ENCODE results near the gene CSK.

The CSK gene

GRCh38 chr15:74800559-74801094 lies 18.7 kb downstream of the CSK start:
- H3K27ac ChIP-seq: peak overlapping the region; percentile 48

DNA sequence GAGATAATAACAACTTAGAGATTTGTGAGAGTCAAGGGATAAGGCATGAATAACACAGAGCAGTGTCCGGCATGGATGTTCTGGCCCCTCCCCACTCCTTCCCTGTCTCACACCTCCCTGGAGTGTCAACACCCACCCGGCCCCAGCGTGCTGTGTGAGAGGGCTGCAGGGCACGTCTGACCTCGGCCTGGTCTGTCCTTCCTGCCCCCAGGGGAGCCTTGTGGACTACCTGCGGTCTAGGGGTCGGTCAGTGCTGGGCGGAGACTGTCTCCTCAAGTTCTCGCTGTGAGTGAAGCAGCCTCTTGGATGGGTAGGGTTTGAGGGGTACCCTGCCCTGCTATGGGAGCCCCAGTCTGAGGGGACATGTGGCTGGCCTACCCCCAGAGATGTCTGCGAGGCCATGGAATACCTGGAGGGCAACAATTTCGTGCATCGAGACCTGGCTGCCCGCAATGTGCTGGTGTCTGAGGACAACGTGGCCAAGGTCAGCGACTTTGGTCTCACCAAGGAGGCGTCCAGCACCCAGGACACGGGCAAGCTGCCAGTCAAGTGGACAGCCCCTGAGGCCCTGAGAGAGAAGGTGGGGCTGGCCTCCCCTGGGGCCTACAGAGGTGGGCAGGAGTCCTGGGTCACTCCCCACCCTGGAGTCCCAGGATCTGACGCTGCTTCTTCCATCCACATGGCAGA lies 19.6 kb downstream of the CSK start:
- no peak overlapping the region for H3K27ac ChIP-seq
- TF ChIP-seq, protein P1, sequence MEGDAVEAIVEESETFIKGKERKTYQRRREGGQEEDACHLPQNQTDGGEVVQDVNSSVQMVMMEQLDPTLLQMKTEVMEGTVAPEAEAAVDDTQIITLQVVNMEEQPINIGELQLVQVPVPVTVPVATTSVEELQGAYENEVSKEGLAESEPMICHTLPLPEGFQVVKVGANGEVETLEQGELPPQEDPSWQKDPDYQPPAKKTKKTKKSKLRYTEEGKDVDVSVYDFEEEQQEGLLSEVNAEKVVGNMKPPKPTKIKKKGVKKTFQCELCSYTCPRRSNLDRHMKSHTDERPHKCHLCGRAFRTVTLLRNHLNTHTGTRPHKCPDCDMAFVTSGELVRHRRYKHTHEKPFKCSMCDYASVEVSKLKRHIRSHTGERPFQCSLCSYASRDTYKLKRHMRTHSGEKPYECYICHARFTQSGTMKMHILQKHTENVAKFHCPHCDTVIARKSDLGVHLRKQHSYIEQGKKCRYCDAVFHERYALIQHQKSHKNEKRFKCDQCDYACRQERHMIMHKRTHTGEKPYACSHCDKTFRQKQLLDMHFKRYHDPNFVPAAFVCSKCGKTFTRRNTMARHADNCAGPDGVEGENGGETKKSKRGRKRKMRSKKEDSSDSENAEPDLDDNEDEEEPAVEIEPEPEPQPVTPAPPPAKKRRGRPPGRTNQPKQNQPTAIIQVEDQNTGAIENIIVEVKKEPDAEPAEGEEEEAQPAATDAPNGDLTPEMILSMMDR (conservative IDR thresholded peaks at IDR 0.05): no peak

More at GRCh38 chr15:74800559-74801094, 18.7 kb downstream of the CSK start:
- TF ChIP-seq, protein P1 (conservative IDR thresholded peaks at IDR 0.05): no peak

DNA sequence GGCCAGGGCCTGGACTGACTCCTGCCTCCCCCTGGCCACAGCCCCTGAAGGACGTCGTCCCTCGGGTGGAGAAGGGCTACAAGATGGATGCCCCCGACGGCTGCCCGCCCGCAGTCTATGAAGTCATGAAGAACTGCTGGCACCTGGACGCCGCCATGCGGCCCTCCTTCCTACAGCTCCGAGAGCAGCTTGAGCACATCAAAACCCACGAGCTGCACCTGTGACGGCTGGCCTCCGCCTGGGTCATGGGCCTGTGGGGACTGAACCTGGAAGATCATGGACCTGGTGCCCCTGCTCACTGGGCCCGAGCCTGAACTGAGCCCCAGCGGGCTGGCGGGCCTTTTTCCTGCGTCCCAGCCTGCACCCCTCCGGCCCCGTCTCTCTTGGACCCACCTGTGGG lies 20.4 kb downstream of the CSK start:
- TF ChIP-seq, protein P1 (conservative IDR thresholded peaks at IDR 0.05): no peak
- H3K27ac ChIP-seq: no peak overlapping the region

DNA sequence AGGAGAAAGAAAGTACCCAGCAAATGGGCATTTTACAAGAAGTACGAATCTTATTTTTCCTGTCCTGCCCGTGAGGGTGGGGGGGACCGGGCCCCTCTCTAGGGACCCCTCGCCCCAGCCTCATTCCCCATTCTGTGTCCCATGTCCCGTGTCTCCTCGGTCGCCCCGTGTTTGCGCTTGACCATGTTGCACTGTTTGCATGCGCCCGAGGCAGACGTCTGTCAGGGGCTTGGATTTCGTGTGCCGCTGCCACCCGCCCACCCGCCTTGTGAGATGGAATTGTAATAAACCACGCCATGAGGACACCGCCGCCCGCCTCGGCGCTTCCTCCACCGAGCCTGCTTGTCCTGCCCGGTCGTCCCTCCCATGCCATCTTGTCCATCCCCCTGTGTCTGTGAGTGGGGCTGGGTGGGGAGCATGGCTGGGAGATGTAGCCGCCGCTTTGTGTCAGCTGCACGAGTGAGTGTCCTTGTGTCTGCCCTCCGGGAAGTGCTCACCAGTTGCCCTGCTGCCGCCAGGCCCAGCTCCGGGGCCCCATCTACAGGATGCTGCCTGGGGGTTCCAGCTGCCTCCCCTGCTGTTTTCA lies 21.1 kb downstream of the CSK start:
- TF ChIP-seq, protein P1 (conservative IDR thresholded peaks at IDR 0.05): no peak
- H3K27ac ChIP-seq: no peak overlapping the region

- TF ChIP-seq, protein P1 (conservative IDR thresholded peaks at IDR 0.05): no peak
- no peak overlapping the region for H3K27ac ChIP-seq
Observed at GRCh38 chr15:74804935-74805334, 23.1 kb downstream of the CSK start.

GRCh38 chr15:74807282-74807681 lies 25.4 kb downstream of the CSK start:
- peak overlapping the region; percentile 38 for H3K27ac ChIP-seq
- TF ChIP-seq, protein P1 (conservative IDR thresholded peaks at IDR 0.05): no peak

DNA sequence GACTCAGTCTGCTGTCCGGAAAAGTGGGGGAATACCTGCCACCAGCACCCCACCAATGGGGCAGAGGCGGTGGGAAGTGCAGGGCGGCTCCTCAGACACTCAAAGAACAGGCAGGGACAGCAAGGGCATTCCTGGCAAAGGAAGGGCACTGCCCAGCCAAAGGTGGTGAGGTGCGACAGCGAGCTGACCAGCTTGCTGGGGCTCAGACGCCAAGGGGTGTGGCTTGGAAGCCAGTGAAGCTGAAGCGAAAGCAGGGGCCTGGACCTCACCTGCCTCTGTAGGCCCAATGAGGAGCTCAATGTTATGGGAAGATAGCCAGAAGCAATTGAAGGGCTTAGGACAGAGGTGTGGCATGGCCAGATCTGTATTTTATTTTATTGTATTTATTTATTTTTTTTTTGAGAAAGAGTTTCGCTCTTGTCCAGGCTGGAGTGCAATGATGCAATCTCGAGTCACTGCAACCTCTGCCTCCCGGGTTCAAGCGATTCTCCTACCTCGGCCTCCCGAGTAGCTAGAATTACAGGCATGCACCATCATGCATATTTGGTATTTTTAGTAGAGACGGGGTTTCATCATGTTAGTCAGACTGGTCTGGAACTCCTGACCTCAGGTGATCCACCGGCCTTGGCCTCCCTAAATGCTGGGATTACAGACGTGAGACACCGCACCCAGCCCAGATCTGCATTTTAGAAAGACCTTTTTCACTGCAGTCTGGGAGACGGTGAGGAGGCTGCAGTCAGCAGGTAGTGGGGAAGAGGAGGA lies 26.4 kb downstream of the CSK start:
- peak overlapping the region; percentile 38 for H3K27ac ChIP-seq
- TF ChIP-seq, protein P1 (conservative IDR thresholded peaks at IDR 0.05): no peak

Measured in VCaP (cell line).